ENCODE data around the gene AWAT1.
"Not testable (repeated sequence)": the region's sequence is repeated elsewhere in the genome, so short reads cannot be mapped to it uniquely, and the experiment has no call there.

AWAT1 gene

DNA sequence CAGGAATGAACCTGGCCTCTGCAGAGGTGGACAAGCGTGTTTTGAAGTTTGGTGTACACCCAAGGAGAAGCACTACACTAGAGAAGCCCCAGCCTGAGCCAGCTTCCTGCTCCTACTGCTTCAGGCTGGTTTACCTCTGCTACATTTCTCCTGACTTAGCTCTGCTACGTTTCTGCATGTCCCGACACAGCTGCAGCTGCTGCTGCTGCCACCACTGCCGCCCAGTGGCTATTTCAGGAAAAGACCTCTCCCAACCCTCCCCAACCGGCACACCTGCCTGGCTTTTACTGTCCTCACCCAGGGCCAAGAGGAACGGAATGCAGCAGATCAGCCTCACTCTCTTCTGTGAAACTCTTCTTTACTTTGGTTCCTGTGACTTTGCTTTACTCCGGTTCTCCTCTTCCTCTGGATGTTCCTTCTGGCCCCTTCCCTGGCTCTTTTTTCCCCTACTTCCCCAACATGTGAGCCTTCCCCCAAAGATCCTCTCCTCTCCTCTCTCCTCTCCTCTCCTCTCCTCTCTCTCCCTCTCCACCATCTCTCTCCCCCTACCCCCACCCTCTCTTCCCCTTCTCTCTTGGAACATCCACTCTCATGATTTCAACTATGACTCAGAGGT, 28.6 kb downstream of the AWAT1 start:
- DNase-seq (ENCODE audit: low read depth): no peak
- TF ChIP-seq, protein P1, sequence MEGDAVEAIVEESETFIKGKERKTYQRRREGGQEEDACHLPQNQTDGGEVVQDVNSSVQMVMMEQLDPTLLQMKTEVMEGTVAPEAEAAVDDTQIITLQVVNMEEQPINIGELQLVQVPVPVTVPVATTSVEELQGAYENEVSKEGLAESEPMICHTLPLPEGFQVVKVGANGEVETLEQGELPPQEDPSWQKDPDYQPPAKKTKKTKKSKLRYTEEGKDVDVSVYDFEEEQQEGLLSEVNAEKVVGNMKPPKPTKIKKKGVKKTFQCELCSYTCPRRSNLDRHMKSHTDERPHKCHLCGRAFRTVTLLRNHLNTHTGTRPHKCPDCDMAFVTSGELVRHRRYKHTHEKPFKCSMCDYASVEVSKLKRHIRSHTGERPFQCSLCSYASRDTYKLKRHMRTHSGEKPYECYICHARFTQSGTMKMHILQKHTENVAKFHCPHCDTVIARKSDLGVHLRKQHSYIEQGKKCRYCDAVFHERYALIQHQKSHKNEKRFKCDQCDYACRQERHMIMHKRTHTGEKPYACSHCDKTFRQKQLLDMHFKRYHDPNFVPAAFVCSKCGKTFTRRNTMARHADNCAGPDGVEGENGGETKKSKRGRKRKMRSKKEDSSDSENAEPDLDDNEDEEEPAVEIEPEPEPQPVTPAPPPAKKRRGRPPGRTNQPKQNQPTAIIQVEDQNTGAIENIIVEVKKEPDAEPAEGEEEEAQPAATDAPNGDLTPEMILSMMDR (conservative IDR thresholded peaks at IDR 0.05; ENCODE audit: low read depth, low read length): peak; percentile 65
- no peak overlapping the region for H3K4me3 ChIP-seq (ENCODE audit: low read length)

DNA sequence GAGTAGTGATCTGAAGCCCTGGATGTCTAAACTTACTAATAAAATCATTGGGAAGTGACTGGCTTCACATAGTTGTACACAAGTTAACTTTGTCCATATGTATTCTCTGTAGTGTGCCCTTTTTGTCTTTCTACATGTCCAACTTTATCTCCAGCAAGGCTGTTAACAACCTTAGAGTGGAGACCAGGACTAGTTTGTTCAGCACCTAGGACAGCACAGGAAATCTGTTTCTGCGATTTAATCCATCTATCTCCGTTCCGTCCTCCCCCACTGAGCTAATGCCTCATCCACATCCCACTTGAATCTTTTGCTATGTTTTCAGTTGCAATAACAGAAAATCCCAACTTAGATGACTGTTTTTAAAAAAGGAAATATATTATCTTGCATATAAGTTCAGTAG, 30.3 kb downstream of the AWAT1 start:
- no peak for DNase-seq (ENCODE audit: low read depth)
- no peak overlapping the region for H3K4me3 ChIP-seq (ENCODE audit: low read length)
- TF ChIP-seq, protein P1 (conservative IDR thresholded peaks at IDR 0.05; ENCODE audit: low read depth, low read length): no peak

DNA sequence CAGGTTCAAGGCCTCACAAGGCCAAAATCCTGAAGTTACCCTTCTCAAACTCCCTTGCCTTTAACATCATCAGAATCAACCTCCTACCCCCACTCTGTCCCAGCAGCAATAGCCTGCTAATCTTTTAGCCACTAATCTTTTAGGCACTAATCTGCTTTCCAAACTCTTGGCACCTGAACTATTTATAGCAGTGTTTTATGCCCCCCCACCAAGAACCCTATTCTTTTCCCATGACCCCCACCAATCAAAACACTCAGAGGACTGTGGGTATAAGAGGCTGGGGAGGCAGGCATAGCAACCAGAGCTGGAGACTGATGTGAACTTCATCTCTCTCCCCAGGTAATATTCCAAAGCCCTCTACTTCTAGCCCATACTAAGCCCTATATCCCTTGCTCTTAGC, 33.6 kb downstream of the AWAT1 start, which contains the start of gene ARR3:
TSS of gene ARR3 (plus strand) at position 301 of the 400 bp plus-strand sequence. CDS start 1,052 bp downstream, outside the sequence.
- TF ChIP-seq, protein P1 (conservative IDR thresholded peaks at IDR 0.05; ENCODE audit: low read depth, low read length): no peak
- DNase-seq (ENCODE audit: low read depth): no peak
- no peak within 1 kb of the TSS for H3K4me3 ChIP-seq (ENCODE audit: low read length)

DNA sequence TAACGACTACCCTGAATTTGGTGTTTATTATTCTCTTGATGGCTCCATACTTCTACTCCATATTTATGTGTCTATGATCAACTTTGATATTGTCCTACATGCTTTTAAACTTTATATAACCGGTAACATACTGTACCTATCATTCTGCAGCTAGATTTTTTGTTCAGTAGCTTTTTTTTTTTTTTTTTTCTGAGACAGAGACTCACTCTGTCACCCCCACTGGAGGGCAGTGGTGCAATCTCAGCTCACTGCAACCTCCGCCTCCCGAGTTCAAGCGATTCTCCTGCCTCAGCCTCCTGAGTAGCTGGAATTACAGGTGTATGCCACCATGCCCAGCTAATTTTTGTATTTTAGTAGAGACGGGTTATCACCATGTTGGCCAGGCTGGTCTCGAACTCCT, 39.6 kb downstream of the AWAT1 start:
- not testable (repeated sequence) for DNase-seq (ENCODE audit: low read depth); H3K4me3 ChIP-seq (ENCODE audit: low read length)

DNA sequence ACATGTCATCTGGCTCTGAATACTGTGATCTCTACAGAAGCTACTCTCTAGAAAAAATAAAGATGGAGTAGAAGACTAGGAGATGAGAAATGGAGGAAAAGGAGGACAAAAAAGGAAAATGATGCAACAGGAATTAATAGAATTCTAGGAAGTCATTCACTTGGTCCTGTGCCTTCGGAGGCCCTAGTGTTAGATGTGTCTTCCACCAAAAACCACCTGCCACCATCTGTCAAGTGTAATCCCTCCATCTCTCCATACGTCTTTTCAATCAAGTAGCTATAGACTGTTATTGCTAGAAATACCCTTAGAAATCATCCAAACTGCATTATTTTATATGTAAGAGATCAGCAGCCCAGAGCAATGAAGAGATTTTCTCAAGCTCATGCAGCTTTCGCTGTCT, 44.6 kb downstream of the AWAT1 start:
- no peak overlapping the region for H3K4me3 ChIP-seq (ENCODE audit: low read length)
- no peak for DNase-seq (ENCODE audit: low read depth)
- TF ChIP-seq, protein P1 (conservative IDR thresholded peaks at IDR 0.05; ENCODE audit: low read depth, low read length): no peak

DNA sequence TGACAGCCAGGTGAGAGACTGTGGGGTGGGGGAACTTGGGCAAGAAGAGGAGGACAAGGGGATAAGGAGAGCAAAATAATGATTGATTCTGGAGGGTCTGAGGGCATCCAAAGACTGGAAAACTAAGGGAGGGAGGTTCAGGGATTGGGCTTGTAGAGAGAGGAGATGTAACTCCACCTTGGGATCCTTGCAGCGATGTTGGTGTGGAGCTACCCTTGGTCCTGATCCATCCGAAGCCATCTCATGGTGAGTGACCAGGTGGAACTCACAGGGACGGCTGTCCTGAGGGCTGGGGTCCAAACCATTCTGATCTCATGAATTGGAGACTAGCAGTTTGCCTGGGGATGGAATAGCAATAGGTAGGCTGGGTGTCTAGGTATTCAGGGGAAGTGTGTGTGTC, 46.1 kb downstream of the AWAT1 start:
- TF ChIP-seq, protein P1 (conservative IDR thresholded peaks at IDR 0.05; ENCODE audit: low read depth, low read length): no peak
- no peak overlapping the region for H3K4me3 ChIP-seq (ENCODE audit: low read length)
- no peak for DNase-seq (ENCODE audit: low read depth)

DNA sequence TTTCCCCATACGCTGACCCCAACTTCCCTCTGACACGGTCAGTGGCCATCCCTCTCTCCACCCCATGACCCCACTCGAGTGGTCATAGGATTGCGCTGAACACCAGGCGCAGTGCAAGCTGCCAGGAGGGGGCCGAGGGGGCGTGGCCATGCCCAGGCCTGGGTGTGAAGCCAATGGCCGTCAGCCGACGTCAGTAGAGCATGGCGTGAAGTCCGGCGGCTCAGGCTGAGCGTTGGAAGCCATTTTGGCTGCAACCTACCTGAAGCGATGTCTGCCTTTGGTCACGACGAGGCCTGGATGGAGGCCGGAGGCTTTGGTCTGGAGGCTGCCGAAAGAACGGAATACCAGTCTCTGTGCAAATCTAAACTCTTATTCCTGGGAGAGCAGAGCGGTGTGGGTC, 47.5 kb downstream of the AWAT1 start, which contains the start of gene RAB41:
TSS of gene RAB41 (plus strand) at position 222 of the 400 bp plus-strand sequence. CDS start at position 268, 46 bp downstream.
- TF ChIP-seq, protein P1 (conservative IDR thresholded peaks at IDR 0.05; ENCODE audit: low read depth, low read length): no peak
- H3K4me3 ChIP-seq (ENCODE audit: low read length): no peak within 1 kb of the TSS
- no peak for DNase-seq (ENCODE audit: low read depth)

Measured in retinal pigment epithelial cell (primary cell).